ENCODE data around the gene APOL4.
A peak's percentile ranks its signal among the peaks of the same experiment; 100 is the strongest.
"Not testable (repeated sequence)": the region's sequence is repeated elsewhere in the genome, so short reads cannot be mapped to it uniquely, and the experiment has no call there.

APOL4 gene, protein sequence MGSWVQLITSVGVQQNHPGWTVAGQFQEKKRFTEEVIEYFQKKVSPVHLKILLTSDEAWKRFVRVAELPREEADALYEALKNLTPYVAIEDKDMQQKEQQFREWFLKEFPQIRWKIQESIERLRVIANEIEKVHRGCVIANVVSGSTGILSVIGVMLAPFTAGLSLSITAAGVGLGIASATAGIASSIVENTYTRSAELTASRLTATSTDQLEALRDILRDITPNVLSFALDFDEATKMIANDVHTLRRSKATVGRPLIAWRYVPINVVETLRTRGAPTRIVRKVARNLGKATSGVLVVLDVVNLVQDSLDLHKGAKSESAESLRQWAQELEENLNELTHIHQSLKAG
- total RNA-seq = 0 to 0.07 (median 0.05) reads per million in 3 experiments

GRCh38 chr22:36201630-36202319 is at the start of gene APOL4:
Gene APOL4 (minus strand): TSS chr22:36201809. CDS start chr22:36201734, 75 bp downstream.
- DNase-seq = no peak

DNA sequence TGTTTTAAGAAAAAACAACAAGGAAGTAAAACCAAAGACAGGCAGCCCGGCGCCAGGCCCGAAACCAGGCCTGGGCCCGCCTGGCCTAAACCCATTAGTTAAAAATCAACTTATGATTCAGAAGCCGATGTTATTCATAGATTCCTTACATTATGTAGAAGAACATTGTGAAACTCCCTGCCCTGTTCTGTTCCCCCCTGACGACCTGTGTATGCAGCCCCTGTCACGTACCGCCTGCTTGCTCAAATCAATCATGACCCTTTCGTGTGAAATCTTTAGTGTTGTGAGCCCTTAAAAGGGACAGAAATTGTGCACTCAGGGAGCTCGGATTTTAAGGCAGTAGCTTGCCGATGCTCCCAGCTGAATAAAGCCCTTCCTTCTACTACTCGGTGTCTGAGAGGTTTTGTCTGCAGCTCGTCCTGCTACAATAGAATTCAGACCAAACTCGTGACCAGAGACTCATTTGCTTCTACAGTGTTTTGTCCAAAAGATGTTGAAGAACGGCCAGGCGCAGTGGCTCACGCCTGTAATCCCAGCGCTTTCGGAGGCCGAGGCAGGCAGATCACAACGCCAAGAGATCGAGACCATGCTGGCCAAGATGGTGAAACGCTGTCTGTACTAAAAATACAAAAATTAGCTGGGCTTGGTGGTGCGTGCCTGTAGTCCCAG is 48.8 kb upstream of the APOL4 start:
- not testable (repeated sequence) for DNase-seq

GRCh38 chr22:36249160-36249559 is 47.6 kb upstream of the APOL4 start:
- no peak for DNase-seq

DNA sequence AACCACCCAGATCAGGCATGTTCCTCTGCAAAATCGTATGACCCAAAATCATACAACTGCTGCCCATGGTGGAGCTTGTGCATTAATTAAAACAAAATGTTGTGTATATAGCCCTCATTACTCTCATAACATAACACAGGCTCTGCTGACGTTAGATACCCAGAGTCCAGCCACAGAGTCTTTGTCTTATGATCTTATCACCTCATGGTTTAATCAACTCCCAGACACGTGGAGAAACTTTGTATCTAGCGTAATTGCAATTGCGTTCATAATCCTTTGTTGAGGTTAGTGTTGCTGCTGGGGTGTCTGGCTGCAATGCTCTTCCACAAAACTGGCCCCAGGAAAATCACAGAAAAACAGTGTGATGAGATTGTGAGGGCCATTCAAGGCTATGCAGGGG is 46.3 kb upstream of the APOL4 start:
- no peak for DNase-seq

- no peak for DNase-seq
Measured at GRCh38 chr22:36246718-36247117, 45.1 kb upstream of the APOL4 start.

DNA sequence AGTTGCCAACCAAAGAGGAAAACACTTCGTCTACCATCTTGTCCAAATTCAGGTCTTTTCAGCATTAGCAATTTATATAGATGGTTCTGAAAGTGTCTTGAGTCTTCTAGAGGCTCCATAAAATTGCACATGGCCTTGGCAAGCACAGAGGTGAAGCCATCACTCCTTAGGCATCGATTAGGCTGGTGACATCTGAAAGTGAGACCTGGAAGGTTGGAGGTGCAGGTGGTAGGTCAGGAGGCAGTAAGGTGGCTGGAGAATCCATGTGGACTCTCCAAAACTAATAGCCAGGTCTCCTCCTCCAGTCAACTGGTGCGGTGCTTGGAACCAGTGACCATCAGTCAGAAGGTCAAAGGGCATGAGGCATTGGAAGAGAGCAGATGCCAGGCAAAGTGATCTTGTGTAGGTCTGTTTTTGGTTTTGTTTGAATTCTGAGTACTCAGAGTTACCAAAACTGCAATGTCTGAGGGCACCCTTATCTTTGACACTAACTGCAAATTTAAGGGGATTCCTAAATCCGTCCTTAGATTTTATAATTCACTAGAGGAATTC is 44.3 kb upstream of the APOL4 start:
- no peak for DNase-seq

DNA sequence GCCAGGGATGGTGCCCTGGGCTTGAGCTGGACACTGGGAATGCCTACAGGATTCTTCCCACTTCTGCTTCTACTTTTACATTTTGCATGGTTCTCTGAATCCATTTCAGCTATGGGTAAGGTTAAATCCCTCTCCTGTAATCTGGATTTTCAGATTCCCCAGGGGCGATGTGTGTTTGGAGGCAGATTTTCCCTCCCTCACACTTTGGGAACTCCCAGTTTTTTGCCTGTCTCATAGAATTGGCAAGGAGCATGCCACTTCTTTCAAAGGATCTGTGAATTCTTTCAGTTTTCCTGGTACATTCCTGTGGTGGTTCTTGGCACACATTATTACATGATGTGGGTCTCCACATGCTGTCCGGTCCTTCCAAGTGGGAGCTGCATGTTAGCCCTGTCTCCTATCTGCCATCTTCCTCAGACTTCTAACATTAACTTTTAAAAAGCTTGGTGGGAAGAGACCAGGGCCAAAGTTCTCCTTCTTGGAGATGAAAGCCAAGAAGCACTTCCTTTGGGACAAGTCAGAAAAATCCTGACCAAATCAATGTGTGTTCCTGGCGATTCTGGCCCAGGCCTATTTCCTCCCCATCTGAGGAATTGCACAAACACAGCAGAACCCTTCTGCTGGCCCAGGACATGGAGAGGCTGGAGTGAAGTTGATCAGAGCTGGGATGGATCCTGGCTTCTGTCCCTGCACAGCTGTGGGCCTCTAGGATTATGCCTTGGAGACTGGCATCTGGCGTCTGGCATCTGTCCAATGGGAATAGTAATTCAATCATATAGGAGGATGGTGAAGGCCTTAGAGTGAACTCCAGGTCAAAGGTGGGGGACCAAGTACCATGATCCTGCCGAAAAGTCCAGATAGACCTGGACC is 43.1 kb upstream of the APOL4 start:
- DNase-seq = no peak

DNA sequence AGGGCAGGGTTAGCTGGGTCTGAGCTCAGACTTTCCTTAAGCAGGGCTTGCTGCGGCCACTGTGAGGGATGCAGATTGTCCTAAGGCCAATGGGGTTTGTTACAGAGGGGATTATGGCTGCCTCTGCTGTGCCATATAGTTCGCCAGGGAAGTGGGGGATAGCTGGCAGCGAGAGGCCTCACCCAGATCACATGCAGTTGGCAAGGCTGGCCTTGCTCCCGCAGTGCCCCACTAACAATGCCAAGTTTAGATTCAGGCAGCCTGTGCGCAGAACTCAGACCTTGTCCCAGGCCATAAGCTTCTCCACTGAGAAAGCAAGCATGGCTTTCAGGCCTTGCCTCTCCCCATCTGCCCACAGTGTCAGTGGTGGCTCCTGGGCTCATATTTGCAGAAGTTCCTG is 42.4 kb upstream of the APOL4 start:
- no peak for DNase-seq

GRCh38 chr22:36239401-36240171 is 38.0 kb upstream of the APOL4 start, which contains the start of gene APOL2:
Gene APOL2 (minus strand): TSS chr22:36239527. CDS start chr22:36233162, 6,365 bp downstream.
- DNase-seq = peak; percentile 84

DNA sequence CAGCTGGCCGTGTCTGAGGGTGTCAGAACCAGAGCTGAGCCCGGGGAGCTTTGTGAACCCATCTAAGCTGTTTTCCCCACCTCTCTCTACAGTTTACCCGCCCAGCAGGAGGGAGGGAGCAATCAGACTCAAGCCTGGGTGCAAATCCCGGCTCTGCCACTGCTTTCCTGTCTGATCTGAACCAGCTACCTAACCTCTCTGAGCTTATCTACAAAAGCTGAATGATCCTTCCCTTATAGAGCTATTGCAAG is 37.5 kb upstream of the APOL4 start:
- DNase-seq = no peak

- no peak for DNase-seq
Measured at GRCh38 chr22:36238373-36239149, 37.0 kb upstream of the APOL4 start.

DNA sequence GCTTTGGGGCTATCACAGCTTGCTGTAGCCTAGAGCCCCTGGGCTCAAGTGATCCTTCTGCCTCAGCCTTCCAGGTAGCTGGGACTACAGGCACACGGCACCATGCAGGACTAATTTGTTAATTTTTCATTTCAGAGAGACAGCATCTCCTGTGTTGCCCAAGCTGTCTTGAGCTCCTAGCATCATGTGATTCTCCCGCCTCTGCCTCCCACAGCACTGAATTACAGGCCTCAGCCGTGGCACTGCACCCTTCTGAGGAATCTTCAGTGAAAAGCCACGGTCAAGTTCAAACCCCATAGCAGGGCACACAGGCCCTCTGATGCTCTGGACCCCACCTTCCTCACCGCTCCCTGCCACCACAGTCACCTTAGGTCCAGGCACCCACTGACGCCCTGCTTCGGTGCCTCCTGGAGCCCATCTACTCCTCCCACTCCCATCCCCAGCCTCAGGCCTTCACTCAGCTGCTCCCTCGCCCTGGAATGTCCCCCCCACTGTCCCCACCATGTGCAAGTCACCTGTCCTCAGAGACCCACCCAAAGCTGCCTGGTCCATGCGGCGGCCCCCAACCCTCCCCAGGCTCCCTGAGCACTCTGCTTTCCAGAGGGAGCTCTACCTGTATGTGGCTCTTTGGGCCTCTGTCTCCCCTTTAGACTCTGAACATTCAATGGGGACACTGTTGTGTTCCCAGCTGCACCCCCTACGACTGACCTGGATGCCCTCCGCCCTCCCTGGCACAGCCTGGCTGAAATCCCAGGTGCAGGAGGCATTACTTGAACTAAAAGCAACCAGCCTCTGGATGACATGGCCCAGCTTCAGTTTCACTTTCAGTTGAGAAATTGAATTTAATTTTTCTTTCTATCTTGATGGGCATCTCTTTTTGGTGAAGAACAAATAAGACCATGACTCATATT is 36.1 kb upstream of the APOL4 start:
- no peak for DNase-seq

GRCh38 chr22:36236388-36237319 is 35.0 kb upstream of the APOL4 start:
- no peak for DNase-seq

- DNase-seq = no peak
Measured at GRCh38 chr22:36235585-36235984, 34.0 kb upstream of the APOL4 start.

- no peak for DNase-seq
Measured at GRCh38 chr22:36234919-36235318, 33.3 kb upstream of the APOL4 start.

DNA sequence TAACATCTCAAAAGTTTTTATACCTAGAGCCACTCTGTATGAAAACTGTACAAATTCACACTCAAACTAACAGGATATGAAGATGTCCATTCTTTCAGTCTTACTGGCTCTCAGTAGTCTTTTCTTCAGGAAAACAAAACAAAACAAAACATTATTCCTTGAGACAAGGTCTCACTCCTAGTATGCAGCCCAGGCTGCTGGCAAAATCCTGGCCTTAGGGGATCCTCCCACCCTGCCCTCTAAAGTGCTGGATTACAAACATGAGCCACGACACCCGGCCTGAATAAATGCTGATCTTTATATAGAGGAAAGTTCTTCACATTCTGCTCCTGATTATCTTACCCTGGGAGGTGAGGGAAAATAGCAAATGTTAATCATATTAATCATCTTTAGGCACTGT is 32.6 kb upstream of the APOL4 start:
- DNase-seq = no peak

DNA sequence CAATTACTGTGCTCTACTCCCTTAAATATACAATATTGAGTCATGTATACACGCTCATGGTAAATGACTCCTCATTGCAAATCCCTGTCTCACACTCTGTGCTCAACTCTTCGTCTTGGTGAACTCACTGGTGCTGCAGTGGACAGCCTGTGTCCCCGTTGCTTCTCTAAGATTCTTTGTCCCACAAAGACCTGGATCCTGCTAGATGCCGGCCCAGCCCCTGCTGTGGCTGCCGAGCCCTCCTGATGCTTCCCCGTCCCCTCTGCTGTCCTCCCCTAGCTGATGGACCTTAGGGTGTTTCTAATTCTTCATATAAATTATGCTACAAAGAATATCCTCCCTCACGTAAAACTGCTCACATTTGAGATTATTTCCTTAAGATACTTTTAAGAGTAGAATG is 32.2 kb upstream of the APOL4 start:
- DNase-seq = no peak

- DNase-seq = no peak
Measured at GRCh38 chr22:36232715-36233401, 31.2 kb upstream of the APOL4 start.
